Adrenal gland (tissue), 12 donors: Measurements from ENCODE around the gene SSX2IP. TPM values are rescaled to one million over a fixed set of nuclear protein-coding genes. Genes with fewer than 3 reads are reported as not detected.
A peak's percentile ranks its signal among the peaks of the same experiment; 100 is the strongest.

ENCODE experiments used
- DNase-seq, 7 donors: peaks; one replicate each; pipeline ENCODE4 v3.0.0-alpha.2; 2019 to 2020
- H3K27ac ChIP-seq, 5 donors: fragments of 200-600 bp; sonication (generic) in 4 of 5; 1 replicate in 3 of 5; 2 replicates in 2 of 5; pipeline versions ENCODE4 v1.5.1 to v1.8.0; 2016 to 2020; ENCODE audit warnings: mild to moderate bottlenecking in 1 of 5
- H3K27me3 ChIP-seq: fragments of 200-600 bp; 2 replicates; pipeline ENCODE4 v1.8.0; 2021
- H3K36me3 ChIP-seq, 2 donors: fragments of 200-600 bp; replicated peaks in 1 of 2; 1 replicate in 1 of 2; 2 replicates in 1 of 2; pipeline versions ENCODE4 v1.5.1 to v1.8.0; 2018 to 2022
- H3K4me1 ChIP-seq, 2 donors: fragments of 200-600 bp; replicated peaks in 1 of 2; 1 replicate in 1 of 2; 2 replicates in 1 of 2; pipeline versions ENCODE4 v1.5.1 to v1.8.0; 2018 to 2021
- H3K4me3 ChIP-seq, 4 donors: fragments of 200-600 bp; sonication (generic) in 3 of 4; one replicate each; pipeline ENCODE4 v1.5.1; 2016 to 2018
- H3K9me3 ChIP-seq, 3 donors: fragments of 200-600 bp; sonication (generic) in 1 of 3; replicated peaks in 1 of 3; 1 replicate in 2 of 3; 2 replicates in 1 of 3; pipeline versions ENCODE4 v1.5.1 to v1.8.0; 2016 to 2021
- CTCF ChIP-seq, 6 experiments: fragments of 450-650 bp in 4 of 6; fragments of 200-600 bp in 2 of 6; sonication (generic) in 1 of 6; IDR thresholded peaks; 1 replicate in 5 of 6; 2 replicates in 1 of 6; pipeline versions ENCODE4 v1.5.1 to v1.8.0; 2016 to 2021; ENCODE audit warnings: antibody characterized with exemption in 6 of 6, mild to moderate bottlenecking in 2 of 6, moderate library complexity in 1 of 6
- POLR2A ChIP-seq, 2 donors: fragments of 450-650 bp; IDR thresholded peaks; one replicate each; pipeline ENCODE4 v1.6.1; 2017; ENCODE audit warnings: antibody characterized with exemption in 2 of 2, mild to moderate bottlenecking in 2 of 2, moderate library complexity in 1 of 2
- WGBS, 4 donors: extraction: QIAGEN DNeasy Blood & Tissue Kit in 2 of 4; methylation state at CpG; one replicate each; pipeline versions ENCODE4 v1.1.5 to v1.1.7; 2013 to 2017; 5-methylcytosine and 5-hydroxymethylcytosine counted together
- intact Hi-C, 2 donors: fragments of 100-400 bp; cut with DNase I; formaldehyde crosslinking; loops; one replicate each; pipeline versions ENCODE4 v1.14.1 to v1.15.0; 2022 to 2023
- polyA plus RNA-seq, 3 donors: library from polyadenylated mRNA; stranded (reverse); fragments of 200-250 nt in 2 of 3; fragments of 350-450 nt in 1 of 3; fragmentation: Illumina TruSeq in 1 of 3; extraction: RNeasy Lipid Tissue Mini Kit (QIAGEN cat#74804) in 1 of 3; gene quantifications; one replicate each; pipeline ENCODE4 v1.2.3, GENCODE V29; 2013 to 2014
- total RNA-seq, 9 donors: library from RNA; depleted of rRNA in 4 of 9; stranded (reverse); fragments of >200 nt in 4 of 9; fragments of 120-200 nt in 1 of 9; fragmentation: NEBNext Ultra II Directional in 1 of 9; extraction: Animal tissue kit (Norgen Biotek cat#: 25700) in 1 of 9; gene quantifications; one replicate each; pipeline versions ENCODE4 v1.1.0 to v1.2.4, GENCODE V29; 2013 to 2023
- donor health status: healthy with polysubstance abuse.
- donor health status: Bipolar disorder and iron deficiency.
- donor health status: DM: yes; HTN: yes; CAD: no.
- donor health status: DM: no; HTN: no; CAD: no.
- donor health status: DM: no; HTN: no; CAD: no.
- donor health status: DM: yes; HTN: yes; CAD: no.

The SSX2IP gene
- total and polyA plus RNA-seq, 12 donors, result 1.3 to 10.0 (median 4.1) TPM

GRCh38 chr1:84611091-84611490 is 79.2 kb downstream of the SSX2IP start:
- intact Hi-C loops, result no loop called here
- Histone ChIP-seq H3K27ac (no peak overlapping the region), H3K27me3 (no peaks in the 10 kb centered on the region), H3K9me3 (no peaks in the 10 kb centered on the region), H3K36me3 (no peaks in the 10 kb centered on the region), H3K4me3 (no peak overlapping the region), H3K4me1 (no peaks in the 10 kb centered on the region)
- 0 to 57% (median 12%) methylated on average over 1 of the region's 1 CpG for WGBS, 4 donors
- DNase-seq, result no peak
- TF ChIP-seq CTCF (IDR thresholded peaks at IDR 0.05) (no peak), POLR2A (IDR thresholded peaks at IDR 0.05) (no peak)

GRCh38 chr1:84606977-84607376 is 83.3 kb downstream of the SSX2IP start:
- no peak overlapping the region for H3K4me3 ChIP-seq
- intact Hi-C loops, result no loop called here
- no peak overlapping the region for H3K27ac ChIP-seq
- peaks cover 0 to 11% (median 0%) of the 10 kb centered on the region in 3 donors for H3K9me3 ChIP-seq
- 80 to 88% (median 85%) methylated on average over 5 of the region's 5 CpGs for WGBS, 4 donors
- no peaks in the 10 kb centered on the region for H3K36me3 ChIP-seq
- no peak for TF ChIP-seq CTCF (IDR thresholded peaks at IDR 0.05)
- TF ChIP-seq POLR2A (IDR thresholded peaks at IDR 0.05), result no peak
- DNase-seq, result no peak
- no peaks in the 10 kb centered on the region for H3K4me1 ChIP-seq
- H3K27me3 ChIP-seq, result no peaks in the 10 kb centered on the region

- H3K27me3 ChIP-seq, result no peaks in the 10 kb centered on the region
- H3K36me3 ChIP-seq, result no peaks in the 10 kb centered on the region
- intact Hi-C loops, result no loop called here
- no peak for TF ChIP-seq CTCF (IDR thresholded peaks at IDR 0.05)
- TF ChIP-seq POLR2A (IDR thresholded peaks at IDR 0.05), result no peak
- 86 to 100% (median 92%) methylated on average over 1 of the region's 1 CpG for WGBS, 4 donors
- H3K4me3 ChIP-seq, result no peak overlapping the region
- DNase-seq, result no peak
- H3K4me1 ChIP-seq, result no peaks in the 10 kb centered on the region
- no peak overlapping the region for H3K27ac ChIP-seq
- peaks cover 0 to 11% (median 0%) of the 10 kb centered on the region in 3 donors for H3K9me3 ChIP-seq
Measured at GRCh38 chr1:84605157-84605556, 85.1 kb downstream of the SSX2IP start.

- TF ChIP-seq CTCF (IDR thresholded peaks at IDR 0.05), result peak in 5 of 6 experiments; percentile 36 to 55 (median 48)
- no peak for TF ChIP-seq POLR2A (IDR thresholded peaks at IDR 0.05)
- Histone ChIP-seq H3K4me1 (no peaks in the 10 kb centered on the region), H3K36me3 (no peaks in the 10 kb centered on the region), H3K9me3 (peaks cover 0 to 11% (median 0%) of the 10 kb centered on the region in 3 donors), H3K27ac (peak overlapping the region in 1 of 5 donors; percentile 45), H3K27me3 (no peaks in the 10 kb centered on the region), H3K4me3 (peak overlapping the region in 1 of 4 donors; percentile 22)
- WGBS, 4 donors, result 60 to 67% (median 63%) methylated on average over 14 to 15 of the region's 15 CpGs
- DNase-seq, result peak in 5 of 7 donors; percentile 18 to 65 (median 41)
- intact Hi-C loops, result loop anchor here in 1 of 2 donors (5.0 kb wide), 1 partner anchor 162 kb away; no protein-coding TSS in a partner anchor
Measured at GRCh38 chr1:84603941-84604830, 86.1 kb downstream of the SSX2IP start.
